Measurements from ENCODE around the gene TMEM266.

Gene TMEM266

DNA sequence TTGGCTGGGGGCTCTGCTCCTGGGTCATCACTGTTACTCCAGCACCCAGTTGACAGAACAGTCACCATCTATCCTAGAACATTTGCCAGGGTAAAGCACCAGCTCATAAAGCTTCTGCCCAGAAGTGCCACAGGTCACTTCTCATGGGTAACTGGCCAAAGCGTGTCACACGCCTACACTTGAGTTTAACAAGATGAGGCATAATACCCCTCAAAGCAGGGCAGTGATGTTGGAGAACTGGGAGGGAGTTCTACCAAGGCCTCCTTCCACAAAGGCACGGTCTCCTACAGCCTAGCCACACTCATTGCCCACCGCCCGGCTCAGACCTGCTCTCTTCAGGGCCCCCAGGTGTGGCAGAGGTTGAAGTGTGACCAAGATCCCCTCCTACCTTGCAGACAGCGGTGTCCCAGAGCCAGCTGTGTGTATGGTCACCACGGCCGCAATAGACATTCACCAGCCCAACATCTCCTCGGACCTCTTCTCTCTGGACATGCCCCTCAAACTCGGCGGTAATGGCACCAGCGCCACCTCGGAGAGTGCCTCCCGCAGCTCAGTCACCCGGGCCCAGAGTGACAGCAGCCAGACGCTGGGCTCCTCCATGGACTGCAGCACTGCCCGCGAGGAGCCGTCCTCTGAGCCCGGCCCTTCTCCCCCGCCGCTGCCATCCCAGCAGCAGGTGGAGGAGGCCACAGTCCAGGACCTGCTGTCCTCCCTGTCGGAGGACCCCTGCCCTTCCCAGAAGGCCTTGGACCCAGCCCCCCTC is 143.7 kb downstream of the TMEM266 start:
- no peaks in the 10 kb centered on the region for H3K9me3 ChIP-seq (replicated peaks; ENCODE audit: insufficient read depth, low read length)
- H3F3A ChIP-seq (ENCODE audit: insufficient read depth, low read length) = no peaks in the 10 kb centered on the region
- no peak for DNase-seq
- H3K36me3 ChIP-seq (replicated peaks; ENCODE audit: insufficient read depth, low read length) = no peaks in the 10 kb centered on the region
- no peak overlapping the region for H3K4me3 ChIP-seq (ENCODE audit: low read length)
- no peak overlapping the region for H3K4me2 ChIP-seq (ENCODE audit: low read depth, low read length)
- H2AFZ ChIP-seq (ENCODE audit: low read length) = no peak overlapping the region
- no peak overlapping the region for H3K9ac ChIP-seq (ENCODE audit: low read length)
- H3K27ac ChIP-seq (ENCODE audit: low read length) = no peak overlapping the region
- H3K9me2 ChIP-seq (replicated peaks; ENCODE audit: insufficient read depth, low read length) = no peaks in the 10 kb centered on the region
- H4K20me1 ChIP-seq (ENCODE audit: insufficient read depth, low read length) = no peaks in the 10 kb centered on the region
- no peaks in the 10 kb centered on the region for H3K4me1 ChIP-seq (ENCODE audit: low read length)
- no peaks in the 10 kb centered on the region for H3K27me3 ChIP-seq (replicated peaks; ENCODE audit: insufficient read depth, low read length)
- no peaks in the 10 kb centered on the region for H3K79me2 ChIP-seq (ENCODE audit: low read length)
- TF ChIP-seq, protein P1, sequence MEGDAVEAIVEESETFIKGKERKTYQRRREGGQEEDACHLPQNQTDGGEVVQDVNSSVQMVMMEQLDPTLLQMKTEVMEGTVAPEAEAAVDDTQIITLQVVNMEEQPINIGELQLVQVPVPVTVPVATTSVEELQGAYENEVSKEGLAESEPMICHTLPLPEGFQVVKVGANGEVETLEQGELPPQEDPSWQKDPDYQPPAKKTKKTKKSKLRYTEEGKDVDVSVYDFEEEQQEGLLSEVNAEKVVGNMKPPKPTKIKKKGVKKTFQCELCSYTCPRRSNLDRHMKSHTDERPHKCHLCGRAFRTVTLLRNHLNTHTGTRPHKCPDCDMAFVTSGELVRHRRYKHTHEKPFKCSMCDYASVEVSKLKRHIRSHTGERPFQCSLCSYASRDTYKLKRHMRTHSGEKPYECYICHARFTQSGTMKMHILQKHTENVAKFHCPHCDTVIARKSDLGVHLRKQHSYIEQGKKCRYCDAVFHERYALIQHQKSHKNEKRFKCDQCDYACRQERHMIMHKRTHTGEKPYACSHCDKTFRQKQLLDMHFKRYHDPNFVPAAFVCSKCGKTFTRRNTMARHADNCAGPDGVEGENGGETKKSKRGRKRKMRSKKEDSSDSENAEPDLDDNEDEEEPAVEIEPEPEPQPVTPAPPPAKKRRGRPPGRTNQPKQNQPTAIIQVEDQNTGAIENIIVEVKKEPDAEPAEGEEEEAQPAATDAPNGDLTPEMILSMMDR (IDR thresholded peaks at IDR 0.05; ENCODE audit: low read length) = no peak
- no peak for TF ChIP-seq EZH2 (optimal IDR thresholded peaks at IDR 0.05; ENCODE audit: low read depth, low read length)

DNA sequence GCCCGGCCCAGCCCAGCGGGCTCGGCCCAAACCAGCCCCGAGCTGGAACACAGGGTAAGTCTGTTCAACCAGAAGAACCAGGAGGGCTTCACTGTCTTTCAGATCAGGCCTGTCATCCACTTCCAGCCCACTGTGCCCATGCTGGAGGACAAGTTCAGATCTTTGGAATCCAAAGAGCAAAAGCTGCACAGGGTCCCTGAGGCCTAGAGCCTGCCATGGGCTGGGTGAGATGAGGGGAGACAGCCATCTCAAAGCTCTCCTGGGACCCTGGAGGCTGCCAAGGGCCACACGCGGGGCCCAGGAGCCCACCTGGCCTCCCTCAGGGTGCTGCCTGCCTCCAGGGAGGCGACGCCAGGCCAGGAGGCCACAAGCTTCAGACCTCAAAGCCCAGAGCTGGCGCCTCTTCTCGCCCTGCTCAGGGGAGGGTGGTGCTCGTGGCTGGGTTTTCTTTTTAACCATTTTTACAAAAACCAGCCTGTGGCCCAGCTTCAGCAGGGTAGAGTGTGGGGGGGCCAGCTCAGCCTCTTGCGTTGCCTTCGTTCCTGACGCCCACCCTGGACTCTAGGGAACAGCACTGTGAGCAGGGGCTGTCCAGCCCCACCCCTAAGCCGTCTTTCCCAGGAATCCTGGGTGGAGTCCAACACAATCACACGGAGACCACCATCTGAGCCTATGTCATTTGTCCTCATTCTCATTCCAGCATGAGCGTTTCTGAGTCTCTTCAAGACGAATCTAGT is 144.5 kb downstream of the TMEM266 start:
- no peaks in the 10 kb centered on the region for H3K27me3 ChIP-seq (replicated peaks; ENCODE audit: insufficient read depth, low read length)
- H4K20me1 ChIP-seq (ENCODE audit: insufficient read depth, low read length) = no peaks in the 10 kb centered on the region
- H3K4me3 ChIP-seq (ENCODE audit: low read length) = no peak overlapping the region
- H3K9ac ChIP-seq (ENCODE audit: low read length) = no peak overlapping the region
- H3K9me3 ChIP-seq (replicated peaks; ENCODE audit: insufficient read depth, low read length) = no peaks in the 10 kb centered on the region
- H3K4me1 ChIP-seq (ENCODE audit: low read length) = no peaks in the 10 kb centered on the region
- H3F3A ChIP-seq (ENCODE audit: insufficient read depth, low read length) = no peaks in the 10 kb centered on the region
- H3K27ac ChIP-seq (ENCODE audit: low read length) = no peak overlapping the region
- H3K9me2 ChIP-seq (replicated peaks; ENCODE audit: insufficient read depth, low read length) = no peaks in the 10 kb centered on the region
- no peak overlapping the region for H2AFZ ChIP-seq (ENCODE audit: low read length)
- H3K4me2 ChIP-seq (ENCODE audit: low read depth, low read length) = no peak overlapping the region
- H3K79me2 ChIP-seq (ENCODE audit: low read length) = no peaks in the 10 kb centered on the region
- no peak for DNase-seq
- no peaks in the 10 kb centered on the region for H3K36me3 ChIP-seq (replicated peaks; ENCODE audit: insufficient read depth, low read length)
- TF ChIP-seq EZH2 (optimal IDR thresholded peaks at IDR 0.05; ENCODE audit: low read depth, low read length) = no peak

DNA sequence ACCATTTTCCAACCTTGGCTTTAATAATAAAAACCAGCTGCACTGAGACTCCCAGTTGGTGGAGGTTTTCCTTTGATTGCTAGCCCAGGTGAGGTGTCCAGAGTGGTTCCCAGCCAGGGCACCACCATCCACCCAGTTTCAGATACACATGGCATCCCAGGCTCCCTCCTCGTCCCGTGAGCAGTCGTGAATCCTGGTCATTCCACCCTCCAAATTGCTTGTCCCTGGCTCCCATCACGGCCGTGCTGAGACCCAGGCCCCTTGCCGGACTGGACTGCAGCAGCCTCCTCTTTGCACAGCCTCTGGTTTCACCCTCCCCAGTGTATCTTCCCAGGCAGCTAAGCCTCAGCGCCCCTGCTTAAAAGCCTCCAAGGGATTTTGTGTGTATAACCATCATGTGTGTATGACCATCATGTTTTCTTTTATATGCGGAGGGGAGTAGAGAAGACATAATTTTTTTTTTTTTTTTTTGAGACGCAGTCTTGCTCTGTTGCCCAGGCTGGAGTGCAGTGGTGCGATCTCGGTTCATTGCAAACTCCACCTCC is 145.2 kb downstream of the TMEM266 start:
- H3K27ac ChIP-seq (ENCODE audit: low read length) = no peak overlapping the region
- no peaks in the 10 kb centered on the region for H3K9me2 ChIP-seq (replicated peaks; ENCODE audit: insufficient read depth, low read length)
- H3K36me3 ChIP-seq (replicated peaks; ENCODE audit: insufficient read depth, low read length) = no peaks in the 10 kb centered on the region
- H4K20me1 ChIP-seq (ENCODE audit: insufficient read depth, low read length) = no peaks in the 10 kb centered on the region
- H3K4me1 ChIP-seq (ENCODE audit: low read length) = no peaks in the 10 kb centered on the region
- H3K9ac ChIP-seq (ENCODE audit: low read length) = no peak overlapping the region
- TF ChIP-seq EZH2phosphoT487 (IDR thresholded peaks at IDR 0.05; ENCODE audit: low read length) = no peak
- TF ChIP-seq EZH2 (optimal IDR thresholded peaks at IDR 0.05; ENCODE audit: low read depth, low read length) = no peak
- TF ChIP-seq, protein P1 (IDR thresholded peaks at IDR 0.05; ENCODE audit: low read length) = no peak
- DNase-seq = no peak
- H3K79me2 ChIP-seq (ENCODE audit: low read length) = no peaks in the 10 kb centered on the region
- no peaks in the 10 kb centered on the region for H3K9me3 ChIP-seq (replicated peaks; ENCODE audit: insufficient read depth, low read length)
- H3F3A ChIP-seq (ENCODE audit: insufficient read depth, low read length) = no peaks in the 10 kb centered on the region
- H3K4me2 ChIP-seq (ENCODE audit: low read depth, low read length) = no peak overlapping the region
- H2AFZ ChIP-seq (ENCODE audit: low read length) = no peak overlapping the region
- no peaks in the 10 kb centered on the region for H3K27me3 ChIP-seq (replicated peaks; ENCODE audit: insufficient read depth, low read length)
- no peak overlapping the region for H3K4me3 ChIP-seq (ENCODE audit: low read length)

Data from MM.1S (cell line).